DMS79 treated with DMSO at 0.1 percent for 48 hours (cell line): ENCODE results near the gene ANAPC7.
"Not testable (repeated sequence)": the region's sequence is repeated elsewhere in the genome, so short reads cannot be mapped to it uniquely, and the experiment has no call there.

Experiments used
- DNase-seq: peaks from one replicate; lab custom pipeline; 2025; lab: John Stamatoyannopoulos, UW

ANAPC7 gene

DNA sequence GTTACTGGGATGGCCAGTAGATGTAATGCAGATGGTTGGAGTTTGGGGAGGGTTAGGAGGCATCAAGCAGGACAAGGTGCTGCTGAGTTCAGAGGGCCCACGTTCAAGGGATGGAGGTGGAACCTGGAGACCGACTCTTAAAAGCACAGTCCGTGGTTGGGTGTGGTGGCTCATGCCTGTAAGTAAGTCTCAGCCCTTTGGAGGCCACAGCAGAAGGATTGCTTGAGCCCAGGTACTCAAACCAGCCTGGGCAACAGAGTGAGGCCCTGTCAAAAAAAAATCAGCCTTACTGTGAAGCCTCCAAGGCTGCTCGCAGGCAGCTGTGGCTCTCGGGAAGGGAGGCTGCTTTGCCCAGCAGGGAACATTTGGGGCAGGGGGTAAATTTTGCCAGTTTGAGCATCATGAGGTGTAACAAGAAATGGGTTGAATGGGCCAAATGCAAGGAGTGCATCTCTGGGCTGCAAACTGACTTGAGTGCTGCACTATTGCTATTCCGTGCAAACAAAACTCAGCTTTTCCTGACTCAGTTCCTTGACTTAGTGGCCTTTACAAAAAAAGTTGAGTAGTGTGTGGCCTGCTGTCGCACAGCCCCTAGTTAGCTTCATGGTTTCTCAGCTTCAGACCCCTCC lies 55.0 kb downstream of the ANAPC7 start:
- DNase-seq, result no peak

GRCh38 chr12:110347767-110348166 lies 55.7 kb downstream of the ANAPC7 start:
- no peak for DNase-seq

GRCh38 chr12:110345963-110346362 lies 57.5 kb downstream of the ANAPC7 start:
- no peak for DNase-seq

- DNase-seq, result no peak
Measured at GRCh38 chr12:110345176-110345661, 58.3 kb downstream of the ANAPC7 start.

DNA sequence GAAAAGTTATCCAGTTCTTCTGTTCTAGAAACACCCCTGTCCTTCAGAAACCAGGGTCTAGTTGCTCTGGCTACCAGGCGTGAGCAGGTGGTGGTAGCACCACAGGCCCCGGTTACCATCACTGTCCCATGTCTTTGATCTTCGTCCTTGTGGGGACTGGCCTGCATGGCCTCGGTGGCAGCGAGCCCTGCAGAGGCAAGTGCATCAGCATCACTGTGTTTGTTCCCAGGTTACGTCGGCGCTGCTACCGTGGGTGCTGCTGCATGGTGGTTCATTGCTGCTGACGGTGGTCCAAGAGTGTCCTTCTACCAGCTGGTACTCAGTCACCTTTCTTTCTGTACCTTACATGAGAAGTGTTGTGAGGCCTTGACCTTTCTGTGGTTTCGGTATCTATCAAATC lies 58.9 kb downstream of the ANAPC7 start:
- DNase-seq, result no peak

GRCh38 chr12:110343736-110344555 lies 59.6 kb downstream of the ANAPC7 start:
- DNase-seq, result no peak

GRCh38 chr12:110343114-110343513 lies 60.4 kb downstream of the ANAPC7 start:
- no peak for DNase-seq

DNA sequence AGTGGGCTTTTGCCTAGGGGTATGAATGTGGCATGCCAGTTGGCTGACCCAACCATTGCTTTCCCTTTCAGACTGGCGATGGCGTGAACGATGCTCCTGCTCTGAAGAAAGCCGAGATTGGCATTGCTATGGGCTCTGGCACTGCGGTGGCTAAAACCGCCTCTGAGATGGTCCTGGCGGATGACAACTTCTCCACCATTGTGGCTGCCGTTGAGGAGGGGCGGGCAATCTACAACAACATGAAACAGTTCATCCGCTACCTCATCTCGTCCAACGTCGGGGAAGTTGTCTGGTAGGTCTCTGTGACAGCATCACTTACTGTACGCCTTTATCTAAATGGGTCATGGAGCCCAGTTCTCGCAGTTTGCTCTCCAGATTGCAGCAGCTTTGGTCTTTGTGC lies 61.4 kb downstream of the ANAPC7 start:
- no peak for DNase-seq

DNA sequence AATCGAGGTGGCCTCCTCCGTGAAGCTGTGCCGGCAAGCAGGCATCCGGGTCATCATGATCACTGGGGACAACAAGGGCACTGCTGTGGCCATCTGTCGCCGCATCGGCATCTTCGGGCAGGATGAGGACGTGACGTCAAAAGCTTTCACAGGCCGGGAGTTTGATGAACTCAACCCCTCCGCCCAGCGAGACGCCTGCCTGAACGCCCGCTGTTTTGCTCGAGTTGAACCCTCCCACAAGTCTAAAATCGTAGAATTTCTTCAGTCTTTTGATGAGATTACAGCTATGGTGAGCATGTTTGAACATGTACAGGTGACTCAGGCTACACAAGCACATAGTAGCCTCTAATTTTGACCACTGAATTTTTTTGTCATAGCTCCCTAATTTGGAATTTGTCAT lies 62.8 kb downstream of the ANAPC7 start:
- no peak for DNase-seq

DNA sequence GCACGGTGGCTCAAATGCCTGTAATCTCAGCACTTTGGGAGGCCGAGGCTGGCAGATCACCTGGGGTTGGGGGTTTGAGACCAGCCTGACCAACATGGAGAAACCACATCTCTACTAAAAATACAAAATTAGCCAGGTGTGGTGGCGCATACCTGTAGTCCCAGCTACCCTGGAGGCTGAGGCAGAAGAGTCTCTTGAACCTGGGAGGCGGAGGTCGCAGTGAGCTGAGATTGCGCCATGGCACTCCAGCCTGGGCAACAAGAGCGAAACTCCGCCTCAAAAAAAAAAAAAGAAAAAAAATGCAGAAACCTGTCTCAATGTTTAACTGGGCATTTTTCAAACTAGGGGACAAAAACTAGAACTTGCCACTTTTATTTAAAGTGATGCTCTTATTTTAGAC lies 63.2 kb downstream of the ANAPC7 start:
- not testable (repeated sequence) for DNase-seq

DNA sequence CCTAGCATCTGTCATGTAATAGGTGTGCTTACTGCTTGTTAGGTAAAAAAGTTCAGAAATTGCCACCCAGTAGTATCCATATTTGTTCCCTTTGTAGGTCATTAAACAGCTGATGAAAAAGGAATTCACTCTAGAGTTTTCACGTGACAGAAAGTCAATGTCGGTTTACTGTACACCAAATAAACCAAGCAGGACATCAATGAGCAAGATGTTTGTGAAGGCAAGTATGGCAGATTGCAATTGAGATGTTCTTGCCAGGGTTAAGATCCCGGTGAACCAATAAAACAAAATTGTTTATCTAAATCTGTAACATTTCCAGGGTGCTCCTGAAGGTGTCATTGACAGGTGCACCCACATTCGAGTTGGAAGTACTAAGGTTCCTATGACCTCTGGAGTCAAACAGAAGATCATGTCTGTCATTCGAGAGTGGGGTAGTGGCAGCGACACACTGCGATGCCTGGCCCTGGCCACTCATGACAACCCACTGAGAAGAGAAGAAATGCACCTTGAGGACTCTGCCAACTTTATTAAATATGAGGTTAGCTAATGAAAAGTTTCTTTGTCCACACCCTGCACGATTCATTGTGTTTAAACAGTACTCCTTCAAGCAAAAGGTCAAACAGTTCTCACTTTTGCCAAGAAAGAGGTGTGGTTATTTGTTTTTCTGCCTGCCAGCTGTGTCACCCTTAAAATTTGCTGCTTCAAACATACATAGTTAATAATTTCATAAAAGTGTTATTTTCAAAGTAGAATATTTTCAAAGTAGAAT lies 64.1 kb downstream of the ANAPC7 start:
- no peak for DNase-seq

DNA sequence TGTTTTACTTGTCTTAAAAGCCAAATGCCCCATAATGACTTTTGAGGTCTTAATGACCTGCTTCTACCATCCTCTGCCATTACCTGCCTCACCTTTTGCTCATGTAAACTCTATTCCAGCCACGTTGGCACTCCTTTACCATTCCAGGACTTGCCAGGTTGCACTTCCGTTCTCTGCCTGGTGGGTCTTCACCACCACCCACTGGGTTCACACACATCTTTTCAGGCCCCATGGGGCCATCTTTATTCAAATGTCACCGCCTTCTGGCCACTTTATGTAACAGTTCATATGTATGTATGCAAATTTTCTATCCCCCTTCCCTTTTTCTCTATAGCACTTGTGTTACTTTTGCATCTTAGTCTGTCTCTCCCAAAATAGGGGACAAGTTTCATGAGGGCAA lies 64.8 kb downstream of the ANAPC7 start:
- DNase-seq, result no peak

- no peak for DNase-seq
Measured at GRCh38 chr12:110337912-110338710, 65.4 kb downstream of the ANAPC7 start.

- DNase-seq, result no peak
Measured at GRCh38 chr12:110335481-110336045, 67.9 kb downstream of the ANAPC7 start.

- no peak for DNase-seq
Measured at GRCh38 chr12:110333201-110333600, 70.3 kb downstream of the ANAPC7 start.

DNA sequence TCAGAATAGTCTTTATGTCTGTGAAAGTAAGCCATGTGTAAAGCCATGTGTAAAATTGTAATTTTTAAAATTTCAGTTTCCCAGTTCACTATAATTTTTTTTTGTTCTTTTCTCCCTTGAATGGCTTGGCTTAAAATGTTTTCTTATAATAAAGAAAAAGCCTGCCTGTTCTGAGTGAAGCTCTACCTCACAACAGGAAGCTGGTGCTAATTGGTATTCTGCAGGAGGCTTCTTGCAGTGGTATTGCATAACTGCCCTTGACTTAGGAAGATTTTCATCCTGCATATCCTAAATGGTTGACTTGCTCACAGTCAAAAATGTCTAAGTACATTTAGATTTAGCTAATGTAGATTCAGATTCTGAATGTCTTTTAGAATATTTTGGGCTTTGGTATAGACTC lies 73.0 kb downstream of the ANAPC7 start:
- DNase-seq, result no peak

- no peak for DNase-seq
Measured at GRCh38 chr12:110330124-110330523, 73.4 kb downstream of the ANAPC7 start.

DNA sequence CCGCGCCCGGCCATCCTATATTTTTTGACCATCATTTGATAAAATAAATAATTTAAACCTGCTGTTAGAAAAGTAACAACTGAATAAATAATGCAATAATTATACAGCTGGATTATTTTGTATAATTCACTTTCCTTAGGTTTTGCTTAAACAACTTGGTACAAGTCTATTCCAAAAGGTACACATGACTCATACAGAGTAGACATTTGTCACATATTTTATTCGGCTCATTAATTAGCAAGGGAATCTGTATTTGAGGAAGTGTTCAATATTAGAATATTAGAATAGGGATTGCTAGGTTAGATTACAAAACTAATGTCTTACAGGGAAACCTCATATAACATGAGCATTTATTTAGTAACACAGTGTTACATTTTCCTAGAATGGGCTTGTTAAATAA lies 73.8 kb downstream of the ANAPC7 start:
- no peak for DNase-seq
